ENCODE measurements around the gene ZNF174. TPM values are rescaled to one million over a fixed set of nuclear protein-coding genes. Genes with fewer than 3 reads are reported as not detected.

The ZNF174 gene
- total and polyA plus RNA-seq, 2 of the 8 experiments (the other 6 are each of a cell fraction or from before 2014, with no cell fraction given), result 9.1 to 12.7 TPM

GRCh38 chr16:3363793-3364192 lies 37.2 kb upstream of the ZNF174 start:
- Histone ChIP-seq H3K4ac (replicated peaks; ENCODE audit: insufficient read length, low read depth, low read length) (no peak overlapping the region), H4K5ac (ENCODE audit: insufficient read length, low read depth, low read length) (no peak overlapping the region), H3K36me3 (ENCODE audit: control insufficient read depth in 2 of 4, insufficient read depth in 4 of 4, low read length in 3 of 4) (no peaks in the 10 kb centered on the region), H3K27me3 (replicated peaks in 1 of 4; ENCODE audit: control insufficient read depth in 3 of 4, extremely low read depth in 1 of 4, insufficient read depth in 3 of 4, low read length in 3 of 4) (no peaks in the 10 kb centered on the region), H2BK15ac (ENCODE audit: low read length) (no peak overlapping the region), H3K4me3 (ENCODE audit: extremely low read depth in 1 of 4, insufficient read depth in 2 of 4, low read depth in 3 of 4, low read length in 4 of 4) (no peak overlapping the region), H3K23ac (ENCODE audit: insufficient read length) (no peak overlapping the region), H3K4me2 (ENCODE audit: insufficient read depth in 1 of 2, low read depth in 2 of 2, low read length in 2 of 2) (no peak overlapping the region), H3K23me2 (ENCODE audit: low read depth, low read length) (no peaks in the 10 kb centered on the region), H3K9me3 (ENCODE audit: insufficient read depth in 2 of 2, low read depth in 1 of 2, low read length in 1 of 2) (peaks cover 12 to 25% of the 10 kb centered on the region in 2 experiments), H2BK5ac (ENCODE audit: low read depth, low read length) (no peak overlapping the region), H2AFZ (ENCODE audit: low read length) (no peak overlapping the region), H3K18ac (ENCODE audit: extremely low read depth, low read length) (no peak overlapping the region), H3K27ac (ENCODE audit: low read depth, low read length) (no peak overlapping the region), H2BK20ac (ENCODE audit: low read length) (no peak overlapping the region), H2AK5ac (ENCODE audit: low read depth, low read length) (no peak overlapping the region), H3K79me1 (ENCODE audit: low read depth, low read length) (no peaks in the 10 kb centered on the region), H3K79me2 (ENCODE audit: control insufficient read depth in 1 of 2, insufficient read depth in 2 of 2, low read length in 2 of 2) (no peaks in the 10 kb centered on the region), H3K14ac (ENCODE audit: insufficient read length) (no peak overlapping the region), H2BK12ac (ENCODE audit: low read depth, low read length) (no peak overlapping the region), H4K20me1 (replicated peaks in 1 of 2; ENCODE audit: control insufficient read depth in 1 of 2, insufficient read depth in 2 of 2, low read length in 2 of 2) (no peaks in the 10 kb centered on the region), H2BK120ac (replicated peaks; ENCODE audit: low read depth, low read length) (no peak overlapping the region), H3K4me1 (replicated peaks in 1 of 4; ENCODE audit: control insufficient read depth in 3 of 4, insufficient read depth in 4 of 4, low read length in 3 of 4) (no peaks in the 10 kb centered on the region), H4K91ac (replicated peaks; ENCODE audit: insufficient read length, low read length) (no peak overlapping the region), H3K56ac (replicated peaks; ENCODE audit: insufficient read length, low read depth, low read length) (no peak overlapping the region), H4K8ac (ENCODE audit: extremely low read depth, insufficient read depth, low read length) (no peak overlapping the region), H3K9ac (replicated peaks in 1 of 4; ENCODE audit: extremely low read depth in 1 of 4, low read depth in 3 of 4, low read length in 3 of 4) (no peak overlapping the region)
- 86% methylated on average over 7 of the region's 7 CpGs; no CpG with 5 or more reads in 1 of the 2 experiments for WGBS, 2 experiments (ENCODE audit: extremely low coverage in 1 of 2, insufficient coverage in 1 of 2, insufficient read length in 1 of 2, insufficient replicate concordance in 2 of 2, low coverage in 1 of 2, low lambda C conversion rate in 2 of 2, missing lambda C conversion rate in 1 of 2)
- DNase-seq (ENCODE audit: low read depth in 1 of 2, low spot score in 2 of 2), result no peak
- no peak for FAIRE-seq
- ChIA-PET POLR2A (ENCODE audit: partially characterized antibody) (no interaction called here), CTCF (ENCODE audit: partially characterized antibody) (no interaction called here)
- TF ChIP-seq EGR1 (IDR thresholded peaks at IDR 0.05; ENCODE audit: borderline replicate concordance, low read depth, low read length), result no peak

All from H1 (cell line).